ENCODE results near the gene ARHGAP24.

Gene ARHGAP24

DNA sequence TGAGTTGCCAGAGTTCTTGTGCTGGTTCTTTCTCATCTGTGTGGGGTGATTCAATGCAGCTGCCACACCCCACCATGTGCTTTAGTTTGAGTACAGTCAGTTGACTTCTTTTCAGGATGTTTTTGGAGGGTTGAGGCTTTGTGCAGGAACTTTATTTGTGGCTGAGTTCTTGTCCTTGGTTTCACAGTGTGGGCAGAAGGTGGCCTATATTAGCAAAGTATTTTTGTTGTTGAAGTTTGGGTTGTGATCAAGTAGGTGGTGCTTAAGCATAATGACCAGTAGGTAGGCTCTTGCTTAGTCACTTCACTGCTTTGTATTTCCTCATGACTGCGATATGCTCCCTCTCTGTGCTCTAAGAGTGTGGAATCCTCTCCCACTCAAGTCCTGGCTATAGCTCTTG is 80.3 kb downstream of the ARHGAP24 start:
- Mint-ChIP-seq H3K27ac (no peak overlapping the region), H3K4me1 (peaks cover 5% of the 10 kb centered on the region), H3K36me3 (ENCODE audit: low read depth) (peaks cover 4% of the 10 kb centered on the region), H3K9me3 (peaks cover 32% of the 10 kb centered on the region), H3K27me3 (ENCODE audit: low read depth) (no peaks in the 10 kb centered on the region), H3K4me3 (no peak overlapping the region)
- TF ChIP-seq CTCF (IDR thresholded peaks at IDR 0.05; ENCODE audit: unreplicated experiment in 3 of 3): no peak

- Mint-ChIP-seq H3K9me3 (peaks cover 25% of the 10 kb centered on the region), H3K4me1 (peaks cover 5% of the 10 kb centered on the region), H3K36me3 (ENCODE audit: low read depth) (peaks cover 4% of the 10 kb centered on the region), H3K4me3 (no peak overlapping the region), H3K27ac (no peak overlapping the region), H3K27me3 (ENCODE audit: low read depth) (no peaks in the 10 kb centered on the region)
- TF ChIP-seq CTCF (IDR thresholded peaks at IDR 0.05; ENCODE audit: unreplicated experiment in 3 of 3): no peak
Observed at GRCh38 chr4:85556283-85556682, 81.3 kb downstream of the ARHGAP24 start.

- Mint-ChIP-seq H3K9me3 (peaks cover 21% of the 10 kb centered on the region), H3K27me3 (ENCODE audit: low read depth) (no peaks in the 10 kb centered on the region), H3K4me3 (no peak overlapping the region), H3K36me3 (ENCODE audit: low read depth) (peaks cover 2% of the 10 kb centered on the region), H3K27ac (no peak overlapping the region), H3K4me1 (peaks cover 5% of the 10 kb centered on the region)
- TF ChIP-seq CTCF (IDR thresholded peaks at IDR 0.05; ENCODE audit: unreplicated experiment in 3 of 3): no peak
Observed at GRCh38 chr4:85557016-85557901, 82.3 kb downstream of the ARHGAP24 start.

DNA sequence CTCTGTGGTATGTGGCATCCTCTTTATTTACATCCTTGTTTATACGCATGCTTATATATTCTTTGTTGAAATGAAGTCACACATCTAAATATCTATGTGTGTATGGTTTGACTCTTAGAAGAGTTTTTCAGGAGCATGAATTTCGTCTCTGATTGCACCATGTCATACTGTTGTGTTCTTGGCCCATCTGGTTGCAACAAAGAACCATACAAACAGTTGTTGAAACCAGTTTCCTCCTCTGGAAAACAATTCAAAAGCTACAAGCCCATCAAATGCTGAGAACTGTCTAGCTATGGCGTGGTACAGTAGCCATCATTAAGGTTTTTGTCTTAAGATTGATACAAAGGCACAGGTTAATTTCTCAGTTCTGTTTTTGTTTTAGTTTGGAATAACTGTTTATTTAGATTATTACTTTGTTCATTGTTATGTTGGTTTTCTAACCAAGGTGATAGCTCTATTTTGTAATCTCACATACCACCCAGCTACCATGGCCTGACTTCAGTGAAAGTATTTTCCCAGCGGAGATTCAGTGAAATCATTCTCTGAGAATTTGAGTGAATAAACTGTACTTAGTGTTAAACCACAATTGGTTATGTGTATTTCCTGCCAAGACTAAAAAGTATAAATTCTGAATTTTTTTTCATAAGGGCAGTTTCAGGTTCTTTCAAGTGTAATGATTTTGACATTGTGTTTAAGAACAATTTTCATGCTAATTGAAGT is 91.0 kb downstream of the ARHGAP24 start:
- H3K4me1 Mint-ChIP-seq: no peaks in the 10 kb centered on the region
- no peak overlapping the region for H3K4me3 Mint-ChIP-seq
- no peaks in the 10 kb centered on the region for H3K9me3 Mint-ChIP-seq
- H3K27me3 Mint-ChIP-seq (ENCODE audit: low read depth): no peaks in the 10 kb centered on the region
- no peak for TF ChIP-seq CTCF (IDR thresholded peaks at IDR 0.05; ENCODE audit: unreplicated experiment in 3 of 3)
- H3K36me3 Mint-ChIP-seq (ENCODE audit: low read depth): no peaks in the 10 kb centered on the region
- no peak overlapping the region for H3K27ac Mint-ChIP-seq

- no peak overlapping the region for H3K4me3 Mint-ChIP-seq
- no peaks in the 10 kb centered on the region for H3K9me3 Mint-ChIP-seq
- no peaks in the 10 kb centered on the region for H3K27me3 Mint-ChIP-seq (ENCODE audit: low read depth)
- H3K4me1 Mint-ChIP-seq: no peaks in the 10 kb centered on the region
- H3K27ac Mint-ChIP-seq: no peak overlapping the region
- no peak for TF ChIP-seq CTCF (IDR thresholded peaks at IDR 0.05; ENCODE audit: unreplicated experiment in 3 of 3)
- H3K36me3 Mint-ChIP-seq (ENCODE audit: low read depth): no peaks in the 10 kb centered on the region
Observed at GRCh38 chr4:85569730-85570299, 94.9 kb downstream of the ARHGAP24 start.
